Choroid plexus epithelial cell (primary cell): ENCODE results near the gene ORM1.

ENCODE experiments used
- DNase-seq: peaks from one replicate; pipeline ENCODE4 v3.0.0-alpha.2; 2010; ENCODE audit warnings: low read depth
- H3K4me3 ChIP-seq: 2 replicates; pipeline ENCODE4 v1.5.1; 2011; ENCODE audit warnings: low read depth, mild to moderate bottlenecking, control low read depth, low read length, moderate library complexity
- TF ChIP-seq, protein P1 (sequence below): conservative IDR thresholded peaks from 2 replicates; pipeline ENCODE4 v1.5.1; 2011; ENCODE audit warnings: low read depth, mild to moderate bottlenecking, control low read depth, inconsistent platforms, low read length, moderate library complexity

The ORM1 gene

DNA sequence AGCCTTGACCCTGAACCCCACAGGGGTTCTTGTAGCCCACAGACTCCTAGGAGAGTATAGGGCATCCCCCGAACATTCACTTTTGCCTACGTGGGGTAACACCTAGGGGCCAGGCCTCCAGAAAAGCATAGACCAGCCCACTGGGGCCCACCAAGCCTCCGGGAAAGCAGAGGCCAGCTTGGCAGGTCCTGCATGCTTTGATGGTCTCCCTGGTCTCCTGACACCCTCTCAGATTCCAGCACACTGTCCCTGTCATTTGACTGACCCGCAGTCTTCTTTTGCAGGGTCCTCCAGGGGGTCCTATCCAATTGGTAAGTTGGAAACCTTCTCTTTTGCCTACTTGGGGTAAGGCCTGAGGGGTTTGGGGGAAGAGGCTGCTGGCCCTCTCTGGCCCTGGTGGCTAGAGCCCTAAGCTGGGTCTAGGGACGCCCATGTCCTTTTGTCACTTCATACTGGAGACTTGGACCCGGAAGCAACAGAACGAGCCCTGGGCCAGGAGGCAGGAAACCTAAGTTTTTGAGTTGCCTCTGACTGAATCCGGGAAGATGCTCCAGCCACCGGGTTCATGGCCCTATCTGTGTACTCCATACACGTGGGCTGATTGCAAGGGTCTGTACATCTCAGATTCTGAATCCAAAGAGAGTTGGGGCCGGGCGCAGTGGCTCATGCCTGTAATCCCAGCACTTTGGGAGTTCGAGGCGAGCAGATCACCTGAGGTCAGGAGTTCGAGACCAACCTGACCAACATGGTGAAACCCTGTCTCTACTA is 20.9 kb upstream of the ORM1 start:
- no peak overlapping the region for H3K4me3 ChIP-seq
- TF ChIP-seq, protein P1, sequence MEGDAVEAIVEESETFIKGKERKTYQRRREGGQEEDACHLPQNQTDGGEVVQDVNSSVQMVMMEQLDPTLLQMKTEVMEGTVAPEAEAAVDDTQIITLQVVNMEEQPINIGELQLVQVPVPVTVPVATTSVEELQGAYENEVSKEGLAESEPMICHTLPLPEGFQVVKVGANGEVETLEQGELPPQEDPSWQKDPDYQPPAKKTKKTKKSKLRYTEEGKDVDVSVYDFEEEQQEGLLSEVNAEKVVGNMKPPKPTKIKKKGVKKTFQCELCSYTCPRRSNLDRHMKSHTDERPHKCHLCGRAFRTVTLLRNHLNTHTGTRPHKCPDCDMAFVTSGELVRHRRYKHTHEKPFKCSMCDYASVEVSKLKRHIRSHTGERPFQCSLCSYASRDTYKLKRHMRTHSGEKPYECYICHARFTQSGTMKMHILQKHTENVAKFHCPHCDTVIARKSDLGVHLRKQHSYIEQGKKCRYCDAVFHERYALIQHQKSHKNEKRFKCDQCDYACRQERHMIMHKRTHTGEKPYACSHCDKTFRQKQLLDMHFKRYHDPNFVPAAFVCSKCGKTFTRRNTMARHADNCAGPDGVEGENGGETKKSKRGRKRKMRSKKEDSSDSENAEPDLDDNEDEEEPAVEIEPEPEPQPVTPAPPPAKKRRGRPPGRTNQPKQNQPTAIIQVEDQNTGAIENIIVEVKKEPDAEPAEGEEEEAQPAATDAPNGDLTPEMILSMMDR = no peak
- no peak for DNase-seq

DNA sequence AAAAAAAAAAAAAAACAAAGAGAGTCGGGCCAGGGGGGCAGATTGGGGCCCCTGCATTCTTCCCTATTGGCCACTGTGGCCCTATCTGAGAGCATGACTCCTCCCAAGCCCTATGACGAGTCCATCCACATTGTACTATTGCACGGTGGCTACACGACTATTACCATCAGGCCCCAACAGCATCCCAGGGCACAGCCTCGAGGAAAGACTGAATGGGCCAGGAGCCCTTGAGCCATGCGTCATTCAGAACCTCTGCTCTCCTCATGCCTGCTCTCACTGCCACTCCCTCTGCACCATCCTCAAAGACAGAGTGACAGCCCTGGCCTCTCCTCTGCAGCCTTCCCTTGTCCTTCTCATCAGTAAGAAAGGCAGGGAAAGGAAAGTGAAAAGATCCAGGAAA is 20.2 kb upstream of the ORM1 start:
- DNase-seq = no peak
- no peak overlapping the region for H3K4me3 ChIP-seq
- TF ChIP-seq, protein P1 = no peak

DNA sequence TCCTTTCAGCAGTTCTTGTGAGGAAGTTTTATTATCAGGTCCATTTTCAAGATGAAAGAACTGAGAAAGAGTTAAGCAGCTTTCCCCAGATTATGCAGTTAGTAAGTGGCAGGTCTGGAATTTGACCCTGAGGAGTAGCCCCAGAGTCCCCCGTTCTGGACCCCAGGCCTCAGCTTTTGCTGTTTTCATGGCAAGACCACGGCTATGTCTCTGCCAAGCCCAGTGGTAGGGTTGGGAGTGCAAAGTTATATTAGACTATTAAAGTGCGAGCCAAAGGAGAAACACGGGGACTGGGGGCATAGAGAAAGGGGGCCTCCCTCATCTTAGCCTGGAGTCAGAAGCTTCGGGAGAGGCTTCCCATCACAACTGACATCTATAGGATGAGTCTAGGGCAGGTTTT is 19.3 kb upstream of the ORM1 start:
- TF ChIP-seq, protein P1 = no peak
- no peak overlapping the region for H3K4me3 ChIP-seq
- no peak for DNase-seq

DNA sequence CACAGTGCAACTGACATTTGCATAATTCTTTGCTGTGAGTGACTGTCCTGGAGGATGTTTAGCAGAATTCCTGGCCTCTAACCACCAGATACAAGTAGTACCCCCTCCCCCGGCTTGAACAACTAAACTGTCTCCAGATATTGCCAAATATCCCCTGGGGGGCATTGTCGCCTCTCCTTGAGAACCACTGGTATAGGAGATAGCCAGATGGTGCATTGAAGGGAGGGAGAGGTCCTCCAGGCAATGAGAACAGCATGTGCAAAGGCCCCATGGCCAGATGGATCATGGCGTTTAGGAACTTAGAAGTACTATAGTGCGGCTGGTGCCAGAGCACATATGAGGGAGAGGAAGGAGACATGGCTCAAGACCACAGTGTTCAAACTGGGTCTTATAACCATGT is 18.9 kb upstream of the ORM1 start:
- TF ChIP-seq, protein P1 = no peak
- H3K4me3 ChIP-seq = no peak overlapping the region
- DNase-seq = no peak

DNA sequence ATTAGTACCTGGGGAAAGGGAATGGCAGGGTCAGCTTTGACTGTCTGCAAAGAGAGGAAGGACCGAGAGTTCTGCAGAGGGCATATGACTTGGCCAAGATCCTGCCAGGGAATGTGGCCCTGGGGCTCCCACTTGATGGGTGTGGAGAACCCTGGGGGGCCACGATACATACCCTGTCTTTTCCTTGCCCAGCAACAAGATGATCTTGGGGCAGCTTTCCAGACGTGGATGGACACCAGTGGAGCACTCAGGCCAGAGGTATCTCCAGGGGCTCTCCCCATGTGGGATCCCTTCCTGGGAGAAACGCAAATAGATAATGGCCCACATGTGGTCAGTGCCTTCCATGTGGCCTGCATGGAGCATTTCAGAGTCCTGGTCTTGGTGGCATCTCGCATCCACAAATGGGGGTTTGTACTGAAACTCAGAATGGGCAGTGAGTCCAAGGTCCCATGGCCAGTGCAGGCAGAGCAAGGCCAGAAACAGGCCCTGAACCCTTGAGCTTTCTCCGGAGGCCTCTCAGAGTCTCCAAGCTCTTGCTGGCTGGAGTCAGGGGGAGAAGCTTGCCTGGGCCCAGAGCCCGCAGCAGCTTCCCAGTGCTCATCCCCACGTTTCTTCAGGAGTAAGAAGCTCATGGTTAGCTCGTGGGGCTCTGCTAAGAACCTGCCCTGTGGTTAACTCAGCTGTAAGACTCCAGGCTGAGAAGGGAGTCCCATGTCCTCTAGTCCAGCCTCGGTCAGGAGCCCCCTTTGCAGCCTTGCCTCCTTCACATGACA is 18.3 kb upstream of the ORM1 start:
- no peak overlapping the region for H3K4me3 ChIP-seq
- TF ChIP-seq, protein P1 = no peak
- DNase-seq = no peak

DNA sequence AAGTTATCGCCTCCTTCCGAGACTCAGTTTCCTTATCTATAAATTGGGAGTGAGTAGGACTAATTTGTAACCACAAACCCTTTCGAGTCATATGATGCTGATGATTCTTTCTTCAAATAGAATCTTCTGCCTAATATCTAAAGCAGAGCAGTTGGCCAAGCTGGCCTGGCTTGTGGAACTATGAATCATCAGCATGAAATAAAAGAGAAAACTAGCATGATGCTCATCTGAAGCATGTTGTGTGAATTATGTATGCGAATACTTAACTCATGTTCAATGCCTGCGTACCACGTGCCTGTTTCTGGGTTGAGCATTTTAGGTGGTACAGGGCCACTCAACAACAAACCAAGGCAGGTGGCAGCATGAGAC is 15.0 kb upstream of the ORM1 start:
- TF ChIP-seq, protein P1 = no peak
- DNase-seq = peak; percentile 52
- H3K4me3 ChIP-seq = no peak overlapping the region
